ENCODE results near the gene TEX35.

- TF ChIP-seq POLR2A (IDR thresholded peaks at IDR 0.05) (no peak), CTCF (IDR thresholded peaks at IDR 0.05) (no peak)
Measured at GRCh38 chr1:178539291-178539690, 26.4 kb downstream of the TEX35 start.

Measured in testis (tissue), 2 donors.